Iris pigment epithelial cell (primary cell): ENCODE results near the gene RUBCN.
"Not testable (repeated sequence)": the region's sequence is repeated elsewhere in the genome, so short reads cannot be mapped to it uniquely, and the experiment has no call there.

Experiments used
- DNase-seq: peaks from one replicate; pipeline ENCODE4 v3.0.0-alpha.2; 2011; ENCODE audit warnings: low read depth

Gene RUBCN

DNA sequence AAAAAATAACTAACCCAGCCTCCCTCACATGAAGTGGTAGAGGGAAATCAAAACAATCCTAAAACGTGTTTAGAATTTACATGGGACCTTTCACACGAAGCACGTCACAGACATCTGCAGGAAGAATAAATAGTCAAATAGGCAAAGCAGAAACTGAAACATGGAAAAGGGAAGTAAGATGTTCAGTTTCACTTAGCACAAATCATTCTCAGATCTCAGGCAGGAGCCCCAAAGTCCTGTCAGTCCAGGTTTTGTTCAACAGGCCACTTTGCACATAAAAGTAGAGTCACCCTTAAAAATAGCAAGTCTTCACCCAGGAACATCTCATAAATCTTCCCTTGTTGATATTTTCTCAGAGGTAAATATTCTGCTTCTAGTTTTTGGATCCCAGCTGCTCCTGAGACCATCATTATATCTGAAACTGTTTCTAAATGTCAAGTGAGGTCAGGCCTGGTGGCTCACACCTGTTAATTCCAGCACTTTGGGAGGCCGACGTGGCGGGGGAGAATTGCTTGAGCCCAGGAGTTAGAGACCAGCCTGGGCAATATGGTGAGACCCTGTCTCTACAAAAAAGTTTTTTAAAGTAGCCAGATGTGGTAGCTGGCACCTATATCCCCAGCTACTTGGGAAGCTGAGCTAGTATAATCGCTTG lies 1.9 kb downstream of the RUBCN start:
- DNase-seq = no peak

DNA sequence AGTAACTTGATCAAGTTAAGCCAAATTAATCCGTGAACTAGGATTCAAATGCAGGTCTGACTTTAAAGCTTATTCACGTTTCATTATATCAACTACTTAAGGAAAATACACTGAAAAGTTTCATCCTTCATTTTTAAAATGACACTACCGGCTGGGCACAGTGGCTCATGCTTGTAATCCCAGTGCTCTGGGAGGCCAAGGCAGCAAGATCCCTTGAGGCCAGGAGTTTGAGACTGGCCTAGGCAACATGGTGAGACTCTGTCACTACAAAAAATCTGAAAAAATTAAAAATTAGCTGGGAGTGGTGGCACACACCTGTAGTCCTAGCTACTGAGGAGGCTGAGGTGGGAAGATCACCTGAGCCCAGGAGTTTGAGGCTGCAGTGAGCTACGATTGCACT lies 3.7 kb downstream of the RUBCN start:
- DNase-seq = no peak

- not testable (repeated sequence) for DNase-seq
Observed at GRCh38 chr3:197731483-197731882, 5.2 kb downstream of the RUBCN start.

- DNase-seq = not testable (repeated sequence)
Observed at GRCh38 chr3:197730770-197731169, 5.9 kb downstream of the RUBCN start.

DNA sequence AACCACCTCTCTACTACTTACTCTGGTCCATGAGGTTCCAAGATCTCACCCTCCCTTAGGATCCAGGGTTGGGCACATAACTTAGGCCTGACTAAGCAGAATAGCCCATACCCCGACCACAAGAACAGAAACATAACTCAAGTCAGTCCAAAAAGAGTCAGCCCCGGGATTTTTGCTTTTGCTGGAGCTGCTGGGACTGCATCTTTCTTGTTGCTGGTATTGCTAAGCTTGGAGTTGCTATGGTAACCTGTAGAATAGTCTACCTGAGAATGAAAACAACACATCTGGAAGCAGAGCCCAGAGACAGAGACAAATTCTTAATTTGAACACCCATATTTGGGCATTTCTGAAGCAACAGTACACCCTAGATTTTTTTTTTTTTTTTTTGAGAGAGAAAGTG lies 6.5 kb downstream of the RUBCN start:
- peak; percentile 85 for DNase-seq

DNA sequence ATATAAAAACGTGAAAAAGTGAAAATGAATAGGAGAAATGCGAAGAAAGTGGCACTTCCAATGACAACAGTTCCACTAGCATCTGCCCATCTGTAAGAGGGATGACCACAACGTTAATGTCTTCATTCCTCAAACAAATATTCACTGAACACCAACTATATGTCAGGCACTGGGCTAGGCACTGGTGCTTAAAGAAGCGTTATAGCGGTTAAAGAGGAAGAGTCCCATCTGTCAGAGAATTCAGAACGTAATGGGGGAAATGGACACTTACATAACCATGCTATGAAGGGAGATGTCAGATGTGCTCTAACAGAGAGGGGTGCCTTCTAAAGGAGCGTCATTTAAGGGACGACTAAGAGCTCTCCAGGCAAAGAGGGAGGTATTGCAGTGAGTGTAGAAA lies 8.2 kb downstream of the RUBCN start:
- DNase-seq = no peak

DNA sequence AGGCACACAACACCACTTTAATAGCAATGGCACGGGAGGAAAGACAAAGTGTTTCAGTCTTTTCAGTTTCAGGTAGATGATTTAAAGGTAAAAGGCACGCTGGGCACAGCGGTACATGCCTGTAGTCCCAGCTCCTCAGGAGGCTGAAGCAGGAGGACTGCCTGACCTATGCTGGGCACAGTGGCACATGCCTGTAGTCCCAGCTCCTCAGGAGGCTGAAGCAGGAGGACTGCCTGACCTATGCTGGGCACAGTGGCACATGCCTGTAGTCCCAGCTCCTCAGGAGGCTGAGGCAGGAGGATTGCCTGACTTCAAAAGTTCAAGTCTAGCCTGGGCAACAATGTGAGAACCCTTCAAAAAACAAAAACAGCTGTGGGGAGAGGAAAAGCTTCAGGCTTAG lies 8.8 kb downstream of the RUBCN start:
- not testable (repeated sequence) for DNase-seq

DNA sequence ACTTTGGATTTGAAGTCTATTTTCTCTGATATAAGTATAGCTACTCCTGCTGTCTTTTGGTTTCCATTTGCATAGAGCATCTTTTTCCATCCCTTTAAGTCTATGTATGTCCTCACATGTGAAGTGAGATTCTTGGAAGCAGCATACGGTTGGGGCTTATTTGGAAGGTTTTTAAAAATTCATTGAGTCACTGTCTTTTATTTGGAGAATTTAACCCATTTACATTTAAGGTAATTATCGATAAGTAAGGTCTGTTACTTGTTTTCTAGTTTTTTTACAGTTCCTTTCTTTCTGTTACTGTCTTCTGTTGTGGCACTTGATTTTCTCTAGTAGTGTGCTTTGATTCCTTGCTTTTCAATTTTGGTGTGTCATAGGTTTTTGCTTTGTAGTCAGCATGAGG lies 14.0 kb downstream of the RUBCN start:
- no peak for DNase-seq

- no peak for DNase-seq
Observed at GRCh38 chr3:197720694-197721093, 16.0 kb downstream of the RUBCN start.

GRCh38 chr3:197718891-197719290 lies 17.8 kb downstream of the RUBCN start:
- peak; percentile 95 for DNase-seq

GRCh38 chr3:197714251-197714650 lies 22.5 kb downstream of the RUBCN start:
- no peak for DNase-seq

DNA sequence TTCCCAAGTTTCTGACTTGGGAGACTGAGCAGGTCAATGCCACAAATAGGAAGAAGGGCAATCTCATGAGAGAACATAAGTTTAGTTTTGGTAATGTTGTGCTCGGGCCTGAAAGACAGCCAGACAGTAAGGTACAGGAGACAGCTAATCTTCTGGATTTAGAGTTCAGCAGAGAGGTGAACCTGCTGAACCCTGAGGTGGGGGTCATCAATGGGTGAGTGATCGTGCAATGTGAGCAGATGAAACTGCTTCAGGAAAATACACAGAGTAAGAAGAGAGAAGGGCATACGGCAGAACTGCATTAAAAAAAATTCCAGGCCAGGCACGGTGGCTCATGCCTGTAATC lies 23.3 kb downstream of the RUBCN start:
- DNase-seq = no peak

GRCh38 chr3:197711973-197712707 lies 24.6 kb downstream of the RUBCN start:
- peak; percentile 99 for DNase-seq

- peak; percentile 63 for DNase-seq
Observed at GRCh38 chr3:197710965-197711364, 25.7 kb downstream of the RUBCN start.

DNA sequence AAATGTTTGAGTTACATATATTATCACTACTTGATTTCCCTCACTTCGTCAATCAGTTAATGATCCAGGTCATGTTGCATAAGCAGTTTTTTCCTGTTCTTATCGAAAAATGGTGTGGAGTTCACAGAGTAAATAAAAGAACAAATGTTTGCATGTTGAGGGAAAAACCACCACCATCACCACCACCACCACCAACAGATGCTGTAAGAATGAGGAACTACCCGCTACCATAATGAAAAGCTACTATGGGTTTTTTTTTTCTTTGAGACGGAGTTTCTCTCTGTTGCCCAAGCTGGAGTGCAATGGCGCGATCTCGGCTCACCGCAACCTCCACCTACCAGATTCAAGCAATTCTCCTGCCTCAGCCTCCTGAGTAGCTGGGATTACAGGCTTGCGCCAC lies 27.6 kb downstream of the RUBCN start:
- DNase-seq = no peak

DNA sequence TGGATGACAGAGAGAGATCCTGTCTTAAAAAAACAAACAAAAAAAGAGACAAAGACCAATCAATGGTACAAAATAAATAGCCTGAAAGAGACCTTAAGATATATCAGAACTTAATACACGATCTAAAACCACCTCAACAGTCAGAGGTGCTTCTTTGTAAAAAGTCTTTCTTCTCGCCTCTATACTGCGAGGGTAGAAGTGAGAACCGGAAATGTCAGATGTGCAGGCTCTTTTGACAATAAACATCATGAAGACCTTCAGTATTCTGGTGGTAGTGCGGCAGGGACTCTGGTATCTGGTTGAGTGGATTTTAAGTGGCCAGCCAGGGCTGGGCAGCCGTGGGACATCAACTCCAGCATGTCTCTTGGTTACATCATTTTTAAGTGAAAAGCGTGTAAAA lies 30.0 kb downstream of the RUBCN start:
- DNase-seq = no peak

DNA sequence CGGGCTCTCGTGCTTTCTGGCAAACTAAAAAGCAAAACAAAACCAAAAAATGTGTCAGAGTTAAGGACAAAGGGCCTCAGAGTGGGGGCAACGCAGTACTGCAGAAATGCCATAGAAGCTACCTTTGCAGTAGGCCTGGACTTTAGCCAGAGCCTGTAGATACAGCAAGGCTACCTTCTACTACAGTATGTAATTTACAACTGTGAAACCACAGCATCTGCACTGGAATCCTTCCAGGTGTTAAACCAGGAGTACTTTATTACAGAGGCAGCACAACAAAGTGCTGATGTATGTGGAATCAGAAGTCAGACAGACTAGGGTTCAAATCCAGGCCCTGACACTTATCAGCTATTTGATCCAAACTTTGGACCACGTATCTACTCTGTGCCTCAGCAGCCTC lies 34.9 kb downstream of the RUBCN start:
- DNase-seq = no peak

- peak; percentile 90 for DNase-seq
Observed at GRCh38 chr3:197700095-197700494, 36.6 kb downstream of the RUBCN start.

GRCh38 chr3:197697355-197697754 lies 39.3 kb downstream of the RUBCN start:
- no peak for DNase-seq

GRCh38 chr3:197694251-197694650 lies 42.5 kb downstream of the RUBCN start:
- DNase-seq = no peak

DNA sequence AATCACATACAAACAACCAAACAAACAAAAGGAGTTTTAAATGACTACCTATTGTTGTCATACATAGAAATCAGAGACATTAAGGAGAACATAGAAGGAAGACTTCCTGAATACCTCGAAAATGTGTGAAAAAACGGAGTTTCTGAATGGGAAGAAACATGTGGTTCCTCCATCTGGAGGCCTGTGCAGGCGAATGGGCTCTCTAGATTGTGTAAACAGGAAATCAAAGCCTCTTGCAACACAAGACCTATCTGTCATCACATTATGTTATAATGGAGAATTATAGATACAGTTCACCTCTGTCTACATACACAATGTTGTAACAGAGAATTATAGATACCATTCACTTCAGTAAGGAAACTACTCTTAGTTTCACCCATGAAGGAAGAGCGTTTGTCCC lies 44.1 kb downstream of the RUBCN start:
- DNase-seq = peak; percentile 77

DNA sequence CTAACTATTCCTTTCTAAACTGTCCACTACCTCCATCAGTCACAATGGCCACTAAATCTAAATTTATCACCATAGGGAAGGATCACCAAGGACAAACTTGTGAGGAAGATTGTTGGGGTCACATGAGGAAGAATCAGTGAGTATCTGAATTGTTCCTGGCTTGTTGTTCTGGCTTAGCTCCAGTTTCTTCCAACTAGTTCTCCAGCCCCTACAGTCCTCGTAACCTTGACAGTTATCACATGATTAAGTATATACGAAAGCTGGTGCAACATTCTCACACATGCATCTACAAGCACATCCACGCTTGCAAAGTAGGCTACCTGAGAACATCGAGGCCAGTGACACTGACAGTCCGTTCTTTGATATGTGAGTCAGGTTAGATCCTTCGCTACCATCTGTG lies 46.0 kb downstream of the RUBCN start:
- DNase-seq = no peak

- no peak for DNase-seq
Observed at GRCh38 chr3:197687570-197687969, 49.1 kb downstream of the RUBCN start.

GRCh38 chr3:197686899-197687298 lies 49.8 kb downstream of the RUBCN start:
- no peak for DNase-seq
